HG03571 (cell line): ENCODE data around the gene CILP.

Experiments
- ATAC-seq: cut with Tn5 transposase; IDR thresholded peaks from one replicate; pipeline ENCODE4 v1.9.1; 2021; ENCODE audit not compliant: unreplicated experiment

Gene CILP

DNA sequence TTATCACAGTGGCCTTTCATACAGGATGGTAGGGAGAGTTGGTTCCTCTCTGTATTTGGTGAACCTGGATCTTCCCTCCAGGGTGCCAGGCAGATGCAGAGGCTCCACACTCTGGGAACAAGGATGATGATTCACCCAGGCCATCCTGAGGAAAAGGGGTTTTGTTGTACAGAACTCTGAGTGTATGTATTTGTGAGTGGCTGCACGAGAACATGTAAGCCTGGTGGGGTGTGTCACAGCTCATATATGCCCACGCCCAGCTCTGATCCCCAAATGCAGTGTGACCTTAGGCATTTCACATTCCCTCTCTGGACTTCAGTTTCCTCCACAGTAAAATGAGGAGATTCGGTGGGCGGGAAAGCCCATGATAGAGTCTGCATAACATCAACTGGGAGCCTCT lies 11.6 kb upstream of the CILP start:
- ATAC-seq, result no peak

DNA sequence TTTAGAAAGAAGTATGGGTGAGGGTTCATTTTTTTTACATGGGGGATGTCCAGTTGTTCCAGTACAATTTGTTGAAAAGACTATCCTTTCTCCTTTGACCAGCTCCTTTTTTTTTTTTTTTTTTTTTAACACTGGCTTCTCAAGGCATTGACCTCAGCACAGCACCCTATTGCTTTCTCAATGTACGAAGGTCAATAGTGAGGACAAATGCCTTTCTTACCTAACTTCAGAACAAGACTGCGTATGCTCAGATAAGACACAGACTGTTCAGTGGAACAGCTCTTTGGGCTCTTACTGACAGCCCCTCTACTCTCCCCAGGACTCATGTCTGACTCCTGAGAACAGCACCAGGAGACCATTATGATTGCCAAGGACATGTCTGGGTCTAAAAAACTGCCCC lies 10.4 kb upstream of the CILP start:
- no peak for ATAC-seq

DNA sequence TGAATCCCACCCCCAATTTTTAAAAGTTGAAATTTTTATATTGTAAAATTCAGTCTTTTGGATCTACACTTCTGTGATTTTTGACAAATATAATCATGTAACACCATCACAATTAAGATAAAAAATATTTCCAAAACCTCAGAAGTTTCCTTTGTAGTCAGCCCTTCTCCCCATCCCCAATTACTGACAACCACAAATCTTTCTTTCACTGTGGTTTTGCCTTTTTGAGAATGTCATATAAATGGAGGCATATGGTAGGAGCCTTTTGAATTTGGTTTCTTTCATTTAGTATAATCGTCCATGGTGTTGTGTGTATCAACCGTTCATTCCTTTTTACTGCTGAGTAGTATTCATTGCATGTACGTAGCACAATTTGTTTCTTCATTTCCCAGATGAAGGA lies 7.9 kb upstream of the CILP start:
- no peak for ATAC-seq

DNA sequence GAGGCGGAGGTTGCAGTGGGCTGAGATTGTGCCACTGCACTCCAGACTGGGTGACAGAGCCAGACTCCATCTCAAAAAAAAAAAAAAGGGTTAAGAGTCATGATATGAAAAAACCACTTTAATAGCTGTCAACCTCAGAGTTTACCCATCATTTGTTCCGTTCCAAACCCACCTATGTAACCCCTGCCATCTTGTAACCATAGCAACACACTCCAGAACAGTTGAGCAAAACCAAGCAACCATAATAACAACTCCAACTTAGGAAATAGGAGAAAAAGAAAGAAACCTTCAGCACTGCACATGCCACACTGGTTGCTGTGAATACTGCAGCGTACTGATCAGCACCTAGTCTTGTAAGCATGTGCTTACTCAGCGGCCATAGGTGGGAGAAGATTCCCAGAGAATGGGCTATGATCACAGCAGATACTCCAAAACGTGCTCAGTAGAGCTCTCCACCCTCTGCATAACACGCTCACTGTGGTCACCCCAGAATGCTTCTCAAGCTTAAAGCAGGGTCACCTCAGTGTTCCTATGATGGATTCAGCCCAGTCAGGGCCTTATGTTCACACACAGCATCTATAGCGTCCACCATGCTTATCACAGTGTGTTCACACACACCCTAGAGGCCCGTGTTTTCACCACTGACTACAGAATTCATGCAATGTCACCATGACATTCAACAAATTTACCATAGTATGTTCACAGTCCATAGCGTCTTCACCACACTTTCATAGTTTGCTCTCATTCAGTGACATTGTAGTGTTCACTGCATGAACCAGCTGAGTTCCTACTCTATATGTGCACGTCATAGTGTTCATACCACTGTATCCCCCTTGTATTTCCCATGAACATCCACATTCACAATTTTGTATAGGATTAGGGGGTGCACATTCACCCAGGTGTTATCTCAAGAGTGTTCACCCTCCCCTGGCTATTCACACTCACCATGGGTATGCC lies 6.5 kb upstream of the CILP start:
- no peak for ATAC-seq

DNA sequence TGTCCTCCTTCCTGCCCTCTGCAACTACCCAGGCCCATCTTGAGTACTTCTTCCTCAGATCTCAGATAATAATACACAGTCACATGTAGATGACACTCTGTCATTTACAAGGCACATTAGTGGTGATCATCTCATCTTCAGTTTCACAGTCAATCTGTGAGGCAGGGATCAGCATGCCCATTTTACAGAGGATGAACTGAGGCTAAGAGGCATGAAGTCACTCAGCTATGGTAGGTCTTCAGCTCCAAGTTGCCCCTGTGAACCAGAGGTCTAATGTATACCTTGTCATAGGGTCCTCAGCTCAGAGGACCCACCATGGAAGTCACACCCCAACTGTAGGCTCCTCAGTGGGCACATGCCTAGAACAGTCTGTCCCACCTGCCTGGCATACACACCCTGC lies 4.2 kb upstream of the CILP start:
- ATAC-seq, result no peak

DNA sequence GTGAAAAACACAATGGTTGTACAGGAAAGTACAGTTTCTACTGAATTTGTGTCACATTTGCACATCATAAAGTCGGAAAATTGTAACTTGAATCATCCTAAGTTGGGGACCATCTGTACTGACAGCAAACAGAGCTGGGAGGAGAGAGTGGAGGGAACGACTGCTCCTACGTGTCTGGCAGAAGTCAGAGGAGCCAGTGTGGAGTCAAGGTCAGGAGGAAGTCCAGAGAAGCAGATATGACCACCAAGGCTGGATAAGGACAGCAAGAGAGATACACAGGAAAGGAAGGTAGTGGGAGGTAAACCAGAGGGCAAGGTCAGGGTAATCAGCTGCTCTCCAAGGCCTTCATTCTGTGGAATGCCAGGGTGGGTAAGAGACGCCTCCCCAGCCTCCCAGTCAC lies 2.7 kb upstream of the CILP start:
- no peak for ATAC-seq

DNA sequence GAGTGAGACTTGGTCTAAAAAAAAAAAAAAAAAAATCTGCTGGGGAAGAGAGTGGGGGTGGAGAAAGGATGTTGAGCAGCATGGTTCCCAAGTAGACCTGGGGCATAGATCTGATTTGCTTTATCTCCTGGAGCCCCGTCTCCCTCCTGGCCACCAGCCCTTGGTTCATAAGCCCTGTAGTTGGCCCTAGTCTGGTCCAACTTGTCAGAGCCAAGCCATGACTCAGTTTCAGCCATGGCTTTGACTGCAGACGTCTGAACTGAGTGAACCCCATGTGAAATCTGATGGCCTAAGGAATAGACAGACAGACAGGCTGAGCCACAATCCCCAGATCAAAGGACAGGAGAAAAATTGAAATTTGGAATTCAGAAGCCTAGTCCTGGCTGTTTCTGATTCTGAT lies 2.0 kb upstream of the CILP start:
- ATAC-seq, result no peak

DNA sequence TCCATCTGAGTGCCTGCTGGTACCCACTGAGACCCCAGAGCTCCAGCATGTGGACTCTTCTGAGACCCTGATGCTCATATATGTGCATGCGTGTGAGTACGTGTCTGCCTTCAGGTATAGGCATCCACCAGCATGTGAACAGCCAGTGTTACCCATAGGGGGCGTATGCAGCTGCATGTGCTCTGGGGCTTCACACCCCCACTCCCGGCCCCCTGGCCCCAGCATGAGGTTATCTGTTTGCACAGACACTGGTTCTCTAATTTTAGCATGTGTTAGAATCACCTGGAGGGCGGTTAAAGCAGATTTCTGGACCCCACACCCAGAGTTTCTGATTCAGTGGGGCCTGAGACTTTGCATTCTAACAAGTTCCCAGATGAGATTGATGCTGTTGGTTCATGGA lies 824 bp upstream of the CILP start:
- no peak for ATAC-seq

DNA sequence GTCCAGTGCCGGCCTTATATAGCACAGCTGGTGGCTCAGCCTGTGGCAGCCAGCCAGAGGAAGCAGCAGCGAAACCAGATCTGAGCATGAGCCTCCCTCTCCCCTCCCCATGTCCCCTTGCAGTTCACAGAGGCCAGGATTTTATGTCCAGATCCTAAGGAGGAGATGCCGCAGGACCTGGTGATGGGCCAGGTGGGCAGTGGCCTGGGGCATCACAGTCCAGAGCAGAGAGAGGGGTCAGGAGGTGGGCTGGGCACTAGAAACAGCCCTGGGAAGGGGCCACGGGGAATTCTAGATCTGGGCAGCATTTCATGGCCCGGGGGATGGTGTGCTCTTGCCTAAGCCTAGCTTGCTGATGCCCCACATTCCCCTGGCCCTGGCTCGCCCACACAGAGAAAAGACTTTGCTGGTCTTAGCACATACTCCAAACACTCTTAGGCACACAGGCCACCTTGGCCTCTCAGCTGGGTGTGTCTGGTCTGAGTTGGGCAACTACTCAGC lies 259 bp upstream of the CILP start:
- no peak for ATAC-seq

DNA sequence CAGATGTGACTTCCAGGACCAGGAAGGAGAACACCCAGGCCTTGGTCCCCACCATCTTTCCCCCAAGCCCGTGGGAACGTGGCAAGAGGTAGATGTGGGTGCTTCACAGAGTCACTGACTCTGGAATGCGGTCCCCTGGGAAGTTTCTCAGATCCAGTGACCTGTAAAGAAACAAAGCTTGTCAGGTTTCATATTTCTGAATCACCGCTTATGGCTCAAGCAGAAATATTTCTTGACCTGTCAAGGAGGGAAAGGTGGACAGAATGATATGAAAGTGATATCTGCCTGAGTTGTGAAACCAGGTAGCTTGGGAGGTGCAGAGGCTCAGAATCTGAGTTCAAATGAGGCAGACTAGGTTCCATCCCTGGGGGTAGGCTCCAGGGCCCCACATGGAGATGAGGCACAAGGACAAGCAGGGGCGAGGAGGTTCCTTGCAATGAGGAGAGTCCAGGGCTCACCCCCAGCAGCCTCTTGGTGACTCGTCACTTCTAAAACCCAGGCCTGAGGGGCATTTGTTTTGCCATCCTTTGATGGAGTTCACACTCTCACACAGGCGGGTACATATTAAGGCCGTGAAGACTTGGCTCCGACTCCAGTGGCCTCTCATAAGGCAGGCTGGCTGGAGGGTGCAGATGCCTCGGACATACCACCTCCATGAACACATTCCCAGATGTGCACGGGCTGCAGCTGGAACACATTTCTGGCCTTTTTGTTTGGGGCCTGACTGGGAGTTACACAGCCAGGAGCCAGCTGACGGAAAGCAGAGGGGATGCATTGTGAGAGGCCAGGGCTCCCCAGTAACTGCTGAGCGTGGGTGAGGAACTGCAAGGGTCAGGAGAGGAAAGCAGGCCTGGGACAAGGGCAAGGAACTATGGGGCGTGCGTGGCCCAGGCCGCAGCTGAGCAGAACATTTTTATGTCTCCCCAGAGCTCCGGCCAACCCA lies 1.3 kb downstream of the CILP start:
- no peak for ATAC-seq

DNA sequence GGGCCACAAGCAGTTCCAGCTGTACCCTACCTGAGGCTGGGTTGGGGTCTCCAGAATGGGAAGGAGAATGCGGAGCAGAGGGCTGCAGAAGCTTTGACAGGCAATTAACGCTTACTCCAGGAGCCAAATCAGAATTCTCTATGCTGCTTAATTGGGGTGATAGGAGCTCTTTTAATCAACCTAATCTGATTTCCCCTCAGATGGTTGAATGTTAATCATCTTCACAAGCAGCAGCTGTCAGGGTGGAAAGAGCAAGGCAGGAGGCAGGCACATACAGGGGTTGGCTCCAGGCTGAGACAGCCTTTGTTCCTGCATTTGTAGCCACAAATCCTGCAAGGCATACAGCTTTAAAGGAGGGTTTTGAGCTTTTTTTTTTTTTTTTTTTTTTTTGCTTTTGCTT lies 2.6 kb downstream of the CILP start:
- no peak for ATAC-seq

DNA sequence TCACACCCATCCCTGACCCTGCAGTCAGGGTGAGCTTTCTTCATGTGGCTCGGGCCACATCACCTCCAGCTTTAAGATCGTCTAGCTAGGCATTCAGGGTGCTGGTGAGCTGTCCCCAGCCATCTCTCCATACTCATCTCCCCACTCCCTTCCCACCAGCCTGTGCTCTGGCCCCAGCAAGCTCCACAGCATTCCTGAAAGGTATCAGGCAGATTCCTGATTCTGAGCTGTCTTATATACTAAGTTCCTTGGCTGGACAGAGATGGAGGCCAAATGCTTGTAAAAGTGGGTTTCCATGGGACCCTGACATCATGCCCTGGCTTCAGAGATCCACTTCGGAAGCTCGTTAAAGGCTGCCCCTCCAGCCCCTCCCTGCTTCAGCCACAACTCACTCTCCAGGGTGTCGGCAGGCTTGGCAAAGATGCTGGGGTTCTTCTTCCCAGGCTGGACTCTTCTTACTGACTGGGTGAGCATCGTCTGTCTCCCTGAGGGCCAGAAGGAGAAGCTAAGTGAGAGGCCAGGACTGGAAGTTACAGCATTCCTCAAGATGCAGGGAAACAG lies 3.9 kb downstream of the CILP start:
- ATAC-seq, result no peak

DNA sequence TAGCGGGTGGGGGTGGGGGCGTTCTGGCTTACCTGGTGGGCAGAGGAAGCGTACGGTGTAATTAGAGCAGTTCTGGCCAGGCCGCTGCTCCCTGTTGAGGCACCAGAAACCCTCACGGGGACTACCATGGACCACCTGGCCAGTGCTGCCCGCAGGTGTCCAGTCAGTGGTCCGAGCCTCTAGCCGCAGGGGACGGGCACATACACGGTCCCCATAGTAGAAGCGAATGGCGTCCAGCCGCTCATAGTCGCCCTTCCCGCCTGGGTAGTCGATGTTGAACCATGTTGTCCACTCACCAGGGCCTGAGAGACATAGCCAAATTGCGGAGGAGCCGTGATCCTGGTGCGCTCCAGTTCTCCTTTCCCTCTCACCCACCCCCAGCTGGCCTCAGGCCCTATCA lies 4.5 kb downstream of the CILP start:
- no peak for ATAC-seq

DNA sequence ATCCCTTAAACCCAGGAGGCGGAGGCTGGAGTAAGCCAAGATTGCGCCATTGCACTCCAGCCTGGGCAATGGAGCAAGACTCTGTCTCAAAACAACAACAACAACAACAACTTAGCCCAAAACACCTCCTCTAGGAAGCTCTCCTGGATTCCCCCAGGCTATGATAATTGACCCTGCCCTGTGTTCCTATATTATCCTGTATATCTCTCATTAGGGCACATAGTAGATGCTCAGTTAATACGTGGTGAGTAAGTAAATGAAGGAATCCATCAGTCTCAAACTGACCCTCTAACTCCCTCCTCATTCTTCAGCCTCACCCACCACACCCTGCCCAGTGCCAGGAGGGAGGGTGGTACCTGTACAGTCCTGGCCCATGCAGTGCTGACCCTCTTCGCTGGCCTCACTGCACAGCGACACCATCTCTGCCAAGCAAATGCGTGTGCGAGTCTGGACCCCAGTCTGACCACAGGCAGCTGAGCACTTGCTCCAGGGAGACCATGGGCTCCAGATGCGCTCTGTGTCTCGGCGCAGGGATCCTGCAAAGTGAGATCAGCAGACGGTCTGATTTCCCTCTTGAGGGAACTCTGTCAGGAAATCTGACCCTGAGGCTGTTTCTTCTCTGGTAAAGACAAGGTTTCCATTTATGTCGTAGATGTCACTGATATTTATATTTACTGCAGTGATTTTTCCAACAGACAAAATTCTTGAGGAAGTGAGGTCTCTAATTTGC lies 6.2 kb downstream of the CILP start:
- ATAC-seq, result no peak

DNA sequence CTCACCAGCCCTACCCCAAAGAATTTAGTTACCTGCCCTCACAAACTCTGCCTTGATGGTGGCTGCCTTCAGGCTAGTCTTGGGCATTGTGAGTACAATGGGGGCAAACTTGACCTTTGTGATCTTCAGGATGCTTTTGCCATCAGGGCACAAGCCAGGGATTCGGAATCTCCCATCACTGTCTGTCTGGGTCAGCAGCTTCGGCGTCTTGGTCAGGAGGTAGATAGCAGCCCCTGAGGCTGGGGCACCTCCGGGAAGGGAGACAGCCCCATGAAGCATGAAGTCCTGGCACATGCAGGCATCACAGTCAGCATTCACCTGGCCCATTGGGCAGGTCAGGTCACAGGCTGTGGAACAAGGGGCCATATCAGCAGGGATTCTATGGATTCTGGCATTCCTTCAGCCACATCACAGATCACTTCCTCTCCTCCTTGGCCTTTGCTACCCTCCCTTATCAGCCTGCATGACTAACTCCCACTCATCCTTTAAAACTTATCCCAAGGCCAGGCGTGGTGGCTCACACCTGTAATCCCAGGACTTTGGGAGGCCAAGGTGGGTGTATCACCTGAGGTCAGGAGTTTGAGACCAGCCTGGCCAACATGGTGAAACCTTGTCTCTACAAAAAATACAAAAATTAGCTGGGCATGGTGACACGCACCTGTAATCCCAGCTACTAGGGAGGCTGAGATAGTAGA lies 6.9 kb downstream of the CILP start:
- ATAC-seq, result no peak

DNA sequence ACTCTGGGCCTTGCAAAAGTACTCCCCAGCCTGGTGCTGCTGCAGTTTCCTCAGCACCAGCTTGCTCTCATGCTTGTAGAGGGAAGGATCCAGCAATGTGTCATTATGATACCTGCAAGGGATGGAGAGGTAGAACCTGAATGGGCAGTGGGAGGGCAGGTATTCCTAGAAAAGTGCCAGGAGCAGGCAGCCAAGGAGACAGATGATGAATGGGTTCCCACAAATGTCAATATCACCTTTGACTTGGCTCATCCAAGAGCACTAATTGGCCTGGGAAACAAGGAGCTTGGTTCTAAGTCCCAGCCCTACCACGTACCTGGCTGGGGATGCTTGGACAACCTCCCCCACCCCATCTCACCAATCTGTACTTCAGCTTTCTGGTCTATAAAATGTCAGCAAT lies 9.4 kb downstream of the CILP start:
- no peak for ATAC-seq

DNA sequence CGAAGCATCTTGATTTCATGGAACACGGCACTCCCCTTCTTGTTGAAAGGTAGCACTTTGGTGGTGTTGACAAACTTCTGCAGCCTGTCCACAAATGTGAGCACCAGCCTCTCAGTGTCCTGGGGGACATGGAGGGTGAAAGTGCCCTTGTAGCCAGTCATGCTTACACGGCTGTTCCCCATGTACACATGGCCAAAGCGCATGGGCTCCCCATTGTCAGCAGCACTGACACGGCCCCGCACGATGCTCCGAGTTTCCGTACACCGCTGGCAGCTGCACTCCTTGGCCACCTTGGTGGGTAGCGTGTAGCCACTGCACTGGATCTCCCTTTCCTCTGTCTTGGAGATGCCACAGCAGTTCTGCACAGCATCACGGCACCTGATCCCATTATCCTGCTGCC lies 12.7 kb downstream of the CILP start:
- ATAC-seq, result no peak

DNA sequence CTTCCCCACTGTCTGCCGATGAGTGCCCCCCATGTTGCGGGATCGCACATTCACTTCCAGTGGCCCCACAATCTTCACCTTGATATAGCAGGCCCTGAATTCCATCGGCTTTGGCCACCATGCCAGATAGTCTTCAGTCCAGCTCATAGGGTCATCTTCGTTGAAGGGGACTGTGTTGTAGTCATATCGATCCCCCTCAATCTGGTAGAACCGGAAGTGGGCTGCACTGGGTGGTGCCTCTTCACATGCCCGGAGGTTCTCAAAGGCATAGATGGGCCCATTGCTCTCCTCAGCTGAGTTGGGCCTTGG lies 14.0 kb downstream of the CILP start:
- no peak for ATAC-seq

DNA sequence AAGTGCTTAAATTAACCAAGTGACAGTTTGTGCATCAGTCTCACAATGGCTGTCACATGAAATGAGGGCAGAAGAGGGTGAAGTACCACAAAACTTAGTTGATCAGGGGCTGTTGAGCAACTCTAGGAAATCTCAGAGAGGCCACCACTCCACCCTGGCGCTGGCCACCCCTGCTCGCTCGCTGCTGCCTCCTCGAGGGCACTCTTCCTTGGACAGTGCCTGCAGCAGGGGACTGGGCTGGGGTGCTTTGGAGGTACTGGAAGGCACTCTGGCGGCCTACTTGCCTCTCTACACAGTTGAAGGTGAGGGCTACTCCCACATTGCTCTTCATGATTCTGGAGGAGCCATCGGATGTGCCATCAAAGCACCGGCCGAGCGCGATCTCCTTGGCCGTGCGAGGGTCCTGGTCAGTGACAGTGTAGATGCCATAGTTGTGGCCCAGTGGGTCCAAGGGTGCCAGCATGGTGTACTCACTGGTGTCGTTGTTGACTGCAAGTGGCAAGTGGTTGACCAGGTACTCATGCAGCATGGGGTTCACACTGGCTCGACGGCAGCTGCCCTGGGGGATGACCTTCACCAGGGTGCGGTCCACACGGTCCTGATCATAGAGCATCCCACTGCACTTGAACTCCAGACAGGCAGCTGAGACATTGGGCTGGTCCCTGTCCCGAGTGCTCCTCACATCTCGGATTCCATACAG lies 14.5 kb downstream of the CILP start:
- no peak for ATAC-seq

DNA sequence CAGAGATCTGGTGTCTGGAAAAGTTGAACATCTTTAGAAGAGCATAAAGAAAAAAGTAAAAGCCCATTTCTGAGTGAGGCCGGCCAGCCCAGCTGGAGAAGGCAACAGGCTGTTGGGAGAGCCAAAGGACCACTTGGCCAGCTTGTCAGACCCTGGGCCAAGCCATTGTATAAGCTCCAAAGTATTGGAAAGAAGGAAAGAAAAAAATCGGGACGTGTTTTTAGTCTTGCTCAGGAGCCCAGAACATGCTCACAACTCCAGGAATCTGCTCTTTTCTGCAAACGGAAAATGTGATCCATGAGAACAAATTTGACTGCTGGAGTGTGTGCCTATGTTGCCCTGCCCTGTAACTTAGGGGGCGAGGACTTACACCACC lies 15.7 kb downstream of the CILP start:
- no peak for ATAC-seq
